GM19455 (cell line): ENCODE data around the gene MACROD2.
A peak's percentile ranks its signal among the peaks of the same experiment; 100 is the strongest.
"Not testable (repeated sequence)": the region's sequence is repeated elsewhere in the genome, so short reads cannot be mapped to it uniquely, and the experiment has no call there.

ENCODE experiments used
- ATAC-seq: cut with Tn5 transposase; IDR thresholded peaks from one replicate; pipeline ENCODE4 v1.9.1; 2021; ENCODE audit not compliant: unreplicated experiment

The MACROD2 gene

GRCh38 chr20:15937179-15937578, 1941.9 kb downstream of the MACROD2 start:
- no peak for ATAC-seq

DNA sequence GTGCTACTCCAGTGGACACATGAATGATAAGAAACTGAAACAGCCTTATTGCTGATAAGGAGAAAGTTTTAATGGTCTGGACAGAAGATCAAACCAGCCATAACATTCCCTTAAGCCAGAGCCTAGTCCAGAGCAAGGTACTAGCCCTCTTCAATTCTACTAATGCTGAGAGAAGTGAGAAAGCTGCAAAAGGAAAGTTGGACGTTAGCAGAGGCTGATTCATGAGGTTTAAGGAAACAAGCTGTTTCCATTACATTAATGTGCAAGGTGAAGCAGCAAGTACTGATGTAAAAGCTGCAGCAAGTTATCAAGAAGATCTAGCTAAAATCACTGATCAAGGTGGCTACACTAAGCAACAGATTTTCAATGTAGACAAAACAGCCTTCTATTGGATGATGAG, 1943.5 kb downstream of the MACROD2 start:
- no peak for ATAC-seq

GRCh38 chr20:15940127-15940526, 1944.8 kb downstream of the MACROD2 start:
- ATAC-seq, result no peak

- no peak for ATAC-seq
Observed at GRCh38 chr20:15942130-15942529, 1946.8 kb downstream of the MACROD2 start.

GRCh38 chr20:15945289-15945688, 1950.0 kb downstream of the MACROD2 start:
- no peak for ATAC-seq

DNA sequence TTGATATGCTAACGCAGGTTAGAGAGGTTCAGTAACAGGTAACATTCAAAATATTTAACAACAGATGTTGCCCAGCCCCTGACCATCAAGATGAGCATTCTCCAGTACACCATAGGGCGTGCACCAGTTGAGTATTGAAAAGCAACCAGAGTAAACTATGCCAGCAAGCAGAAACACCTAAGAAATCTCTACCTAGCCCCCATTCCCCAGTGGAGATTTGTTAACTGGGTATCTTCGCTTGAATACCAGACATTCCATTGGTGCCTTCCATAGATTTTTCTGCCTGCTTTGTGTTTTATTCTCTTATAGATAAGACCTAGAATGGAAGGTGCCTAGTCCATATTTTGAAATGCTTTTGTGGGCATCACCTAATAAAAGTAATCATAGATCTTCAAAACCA, 1954.1 kb downstream of the MACROD2 start:
- no peak for ATAC-seq

- no peak for ATAC-seq
Observed at GRCh38 chr20:15951658-15952057, 1956.3 kb downstream of the MACROD2 start.

- ATAC-seq, result no peak
Observed at GRCh38 chr20:15958142-15958541, 1962.8 kb downstream of the MACROD2 start.

DNA sequence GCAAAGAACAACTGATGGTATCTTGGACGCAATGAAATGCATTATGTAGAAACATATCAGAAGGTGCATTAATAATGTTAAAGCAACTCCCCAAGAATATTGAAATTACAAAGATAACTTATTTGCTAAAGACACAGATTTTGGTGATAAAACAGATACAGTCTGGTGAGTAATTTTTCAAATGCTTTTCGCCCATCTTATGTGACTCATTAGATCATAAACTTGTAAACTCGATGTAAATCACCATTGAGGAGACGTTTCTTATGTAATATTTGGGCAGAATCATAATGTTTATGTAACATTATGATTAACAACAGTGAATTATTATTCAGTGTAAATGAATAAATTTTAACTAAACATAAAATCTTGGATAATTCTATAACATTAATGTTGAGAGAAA, 1969.8 kb downstream of the MACROD2 start:
- ATAC-seq, result no peak

DNA sequence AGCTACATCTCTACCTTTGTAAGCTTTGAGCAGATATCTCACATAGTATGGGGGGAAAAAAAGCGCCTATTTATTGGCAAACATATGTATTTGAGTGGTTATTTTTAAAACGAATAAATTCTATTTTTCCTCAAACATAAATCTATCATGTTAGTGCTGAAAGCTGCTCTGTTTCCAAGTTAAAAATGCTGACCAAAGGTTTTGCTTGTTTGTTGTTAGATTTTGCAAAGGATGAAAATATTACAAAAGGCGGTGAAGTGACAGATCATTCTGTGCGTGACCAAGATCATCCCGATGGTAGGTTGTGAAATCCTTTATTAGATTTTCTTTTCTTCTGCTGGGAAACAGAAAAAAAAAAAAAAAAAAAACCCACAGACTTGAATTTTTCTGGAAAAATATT, 1972.0 kb downstream of the MACROD2 start:
- ATAC-seq, result no peak

DNA sequence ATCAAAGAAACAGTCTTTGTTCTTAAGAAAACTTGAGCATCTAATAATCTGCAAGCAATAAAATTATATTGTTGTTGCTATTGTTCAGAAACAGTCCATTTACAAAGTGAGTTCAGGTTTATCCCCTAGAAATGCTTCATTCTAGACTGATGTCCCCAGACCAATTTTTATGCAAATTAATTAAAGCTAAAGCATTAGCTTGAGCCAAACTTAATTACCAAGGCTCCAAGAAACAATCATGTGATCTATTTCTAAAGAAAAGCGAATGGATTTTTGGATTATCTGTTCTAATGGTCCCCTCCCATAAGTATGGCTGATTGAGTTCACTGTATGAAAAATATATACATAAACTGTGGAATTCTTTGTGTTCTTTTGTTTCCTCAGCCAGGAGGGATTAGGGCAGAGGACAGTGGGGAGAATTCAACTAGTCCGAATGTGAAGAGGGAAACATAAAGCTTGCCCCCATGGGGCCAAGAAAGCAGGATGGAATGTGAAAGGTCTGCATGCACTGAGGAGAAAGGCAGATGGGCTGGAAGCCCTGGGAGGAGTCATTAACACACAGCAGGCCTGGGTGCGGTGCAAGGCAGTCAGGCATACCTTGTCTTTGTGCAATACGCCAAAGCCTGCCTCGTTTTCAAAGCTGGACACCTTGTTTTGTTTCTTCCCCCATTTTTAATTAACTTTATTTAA, 1980.9 kb downstream of the MACROD2 start:
- ATAC-seq, result no peak

DNA sequence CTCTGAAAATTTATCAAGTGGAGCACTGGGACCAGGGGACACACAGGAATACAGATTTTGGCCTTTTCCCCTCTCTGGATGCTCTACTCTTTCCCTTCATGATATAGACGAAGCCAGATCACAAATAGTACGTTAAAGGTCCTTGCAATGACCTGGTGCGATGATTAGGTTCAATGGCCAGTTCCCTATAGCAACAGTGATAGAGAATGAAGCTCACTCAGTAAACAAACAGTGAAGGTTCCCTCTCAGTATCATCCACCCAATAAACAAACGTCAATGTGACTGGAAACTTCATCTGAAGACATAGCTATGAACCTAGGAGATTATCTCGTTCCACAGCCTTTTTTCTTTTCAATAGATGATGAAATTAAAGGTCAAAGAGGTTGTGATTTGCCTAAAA, 1981.7 kb downstream of the MACROD2 start:
- ATAC-seq, result no peak

GRCh38 chr20:15977758-15978157, 1982.4 kb downstream of the MACROD2 start:
- ATAC-seq, result no peak

- not testable (repeated sequence) for ATAC-seq
Observed at GRCh38 chr20:15985494-15986368, 1990.4 kb downstream of the MACROD2 start.

DNA sequence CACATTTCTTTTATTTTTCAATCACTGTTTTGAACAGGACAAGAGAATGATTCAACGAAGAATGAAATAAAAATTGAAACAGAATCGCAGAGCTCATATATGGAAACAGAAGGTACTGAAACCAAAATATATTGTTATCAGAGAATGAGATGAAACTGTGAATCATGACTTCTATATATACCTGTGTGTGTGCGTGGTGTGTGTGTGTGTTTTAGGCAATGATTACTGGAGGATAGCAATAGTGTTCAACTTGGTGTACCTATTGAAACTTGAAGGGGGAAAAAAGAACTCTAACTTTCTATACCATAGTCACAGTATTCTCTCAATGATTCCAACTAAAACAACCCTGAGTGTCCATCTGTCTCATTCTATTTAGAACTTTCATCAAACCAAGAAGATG, 1991.4 kb downstream of the MACROD2 start:
- peak; percentile 94 for ATAC-seq

DNA sequence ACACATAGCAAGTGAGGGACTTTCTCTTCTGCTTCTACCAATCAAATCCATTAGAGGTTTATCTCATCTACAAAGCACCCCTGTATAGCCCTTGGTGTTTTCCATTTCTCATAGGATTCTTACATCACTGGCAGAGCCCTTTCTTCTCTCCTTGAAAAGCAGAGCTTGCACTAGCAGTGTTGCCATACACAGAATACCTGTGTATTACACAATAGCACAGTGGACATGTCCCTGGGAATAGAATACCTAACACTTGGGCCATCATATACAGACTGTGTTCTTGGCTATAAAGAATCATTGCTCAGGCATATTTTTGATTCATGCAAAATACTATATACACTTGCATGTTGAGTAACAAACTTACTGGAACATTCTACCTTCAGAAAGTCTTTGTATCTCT, 1996.0 kb downstream of the MACROD2 start:
- no peak for ATAC-seq

- ATAC-seq, result no peak
Observed at GRCh38 chr20:15992564-15992963, 1997.2 kb downstream of the MACROD2 start.

DNA sequence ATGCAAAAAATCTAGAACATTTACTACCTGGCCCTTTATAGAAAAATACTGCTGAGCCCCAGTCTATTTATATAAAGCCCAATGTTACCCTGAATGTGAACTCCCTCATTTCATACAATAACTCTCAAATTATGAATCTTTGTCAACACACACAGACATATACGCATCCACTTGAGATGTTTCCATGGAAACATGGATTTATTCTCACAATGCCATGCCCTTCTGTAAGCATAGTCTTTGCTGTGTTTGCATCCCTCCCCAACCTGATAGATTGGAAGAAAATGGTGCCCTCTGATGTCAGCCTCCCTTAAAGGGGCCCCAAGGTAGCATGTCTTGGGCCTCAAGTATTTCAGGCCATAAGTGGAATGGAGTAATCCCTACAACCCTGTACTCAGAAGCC, 2004.8 kb downstream of the MACROD2 start:
- ATAC-seq, result no peak

DNA sequence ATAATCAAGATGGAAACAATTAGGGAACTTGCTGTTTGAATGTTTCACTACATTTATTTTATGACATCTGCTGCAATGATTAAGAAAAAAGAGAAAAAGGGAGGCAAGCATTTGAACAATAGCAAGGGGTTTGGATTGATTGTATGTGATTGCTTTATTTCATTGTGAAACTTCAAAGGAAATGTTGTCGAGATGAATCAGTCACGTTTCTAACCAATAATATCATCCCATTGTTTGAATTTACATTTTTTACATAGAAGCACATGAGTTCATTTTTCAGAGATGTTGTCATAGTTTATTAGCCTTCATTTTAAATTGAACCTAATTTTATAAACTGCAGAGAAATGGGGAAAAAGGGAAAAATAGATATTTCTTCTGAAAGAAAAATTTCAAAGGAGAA, 2006.0 kb downstream of the MACROD2 start:
- ATAC-seq, result no peak

GRCh38 chr20:16003310-16003709, 2008.0 kb downstream of the MACROD2 start:
- ATAC-seq, result no peak

DNA sequence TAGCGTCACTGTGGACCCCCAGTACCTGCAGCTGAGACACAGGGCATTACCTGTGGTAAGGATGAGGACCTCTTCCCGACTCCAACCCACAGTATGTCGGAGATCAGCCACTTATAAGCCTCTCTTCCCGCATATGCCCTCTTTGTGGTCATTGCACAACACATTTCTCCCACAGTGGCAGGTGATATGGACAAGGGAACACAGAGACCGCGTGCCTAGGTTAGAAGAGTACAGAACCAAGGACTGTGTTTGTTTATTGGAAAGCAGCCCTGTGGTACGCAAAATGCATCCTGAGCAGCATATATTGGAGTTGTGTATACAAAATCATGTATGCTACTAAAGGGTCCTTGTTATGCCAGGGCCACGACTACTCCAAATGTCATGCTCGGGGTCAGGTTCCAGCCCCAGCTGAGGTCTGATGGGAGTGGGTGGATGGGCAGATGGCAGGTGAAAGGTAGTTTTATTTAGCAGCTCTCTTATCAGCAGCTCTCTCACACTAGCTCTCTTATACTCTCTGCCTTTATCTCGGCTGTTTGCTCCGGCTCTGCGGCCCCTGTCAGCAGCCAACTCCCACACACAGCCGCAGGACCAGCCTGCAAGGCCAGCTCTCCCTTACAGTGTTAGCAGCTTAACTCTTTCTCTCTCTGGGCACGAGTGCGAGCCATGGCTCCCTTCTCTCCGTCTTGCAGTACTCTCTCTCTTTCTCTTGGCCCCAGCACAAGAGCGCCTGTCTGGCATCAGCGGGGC, 2009.0 kb downstream of the MACROD2 start:
- no peak for ATAC-seq
